Sigmoid colon (tissue), 7 donors: ENCODE results near the gene RBM28. TPM values are rescaled to one million over a fixed set of nuclear protein-coding genes. Genes with fewer than 3 reads are reported as not detected.

Experiments
- DNase-seq: peaks from one replicate; pipeline ENCODE4 v3.0.0-alpha.2; 2019
- H3K27ac ChIP-seq, 4 donors: fragments of 200-600 bp; sonication (generic); one replicate each; pipeline ENCODE4 v1.5.1; 2016 to 2019; ENCODE audit warnings: mild to moderate bottlenecking in 1 of 4
- H3K27me3 ChIP-seq, 3 donors: fragments of 200-600 bp; sonication (generic); one replicate each; pipeline ENCODE4 v1.5.1; 2019; ENCODE audit warnings: mild to moderate bottlenecking in 1 of 3
- H3K36me3 ChIP-seq, 4 donors: fragments of 200-600 bp; sonication (generic); one replicate each; pipeline ENCODE4 v1.5.1; 2016 to 2019
- H3K4me1 ChIP-seq, 4 donors: fragments of 200-600 bp; sonication (generic); one replicate each; pipeline ENCODE4 v1.5.1; 2017 to 2019
- H3K4me3 ChIP-seq, 4 donors: fragments of 200-600 bp; sonication (generic); one replicate each; pipeline ENCODE4 v1.5.1; 2017 to 2019; ENCODE audit warnings: mild to moderate bottlenecking in 2 of 4, moderate library complexity in 1 of 4
- H3K9me3 ChIP-seq, 4 donors: fragments of 200-600 bp in 3 of 4; sonication (generic) in 3 of 4; one replicate each; pipeline versions ENCODE4 v1.5.1 to v1.6.1; 2013 to 2019
- CTCF ChIP-seq, 4 experiments: fragments of 450-650 bp in 3 of 4; fragments of 200-600 bp in 1 of 4; IDR thresholded peaks; one replicate each; pipeline ENCODE4 v1.5.1; 2016 to 2019; ENCODE audit warnings: antibody characterized with exemption in 4 of 4, mild to moderate bottlenecking in 3 of 4, moderate library complexity in 2 of 4
- EP300 ChIP-seq, 4 donors: sonication (generic); formaldehyde crosslinking; IDR thresholded peaks; one replicate each; pipeline ENCODE4 v1.6.1; 2017; ENCODE audit warnings: antibody characterized with exemption in 4 of 4
- POLR2A ChIP-seq, 2 donors: fragments of 450-650 bp; IDR thresholded peaks; one replicate each; pipeline ENCODE4 v1.6.1; 2016; ENCODE audit warnings: antibody characterized with exemption in 2 of 2, mild to moderate bottlenecking in 2 of 2, moderate library complexity in 2 of 2
- POLR2AphosphoS5 ChIP-seq, 4 donors: sonication (generic); formaldehyde crosslinking; IDR thresholded peaks; one replicate each; pipeline ENCODE4 v1.6.1; 2017; ENCODE audit warnings: antibody characterized with exemption in 4 of 4
- WGBS, 2 donors: extraction: QIAGEN DNeasy Blood & Tissue Kit; methylation state at CpG; one replicate each; pipeline ENCODE4 v1.1.7; 2013; 5-methylcytosine and 5-hydroxymethylcytosine counted together
- intact Hi-C: fragments of 100-400 bp; cut with DNase I; formaldehyde crosslinking; loops from one replicate; pipeline ENCODE4 v1.15.1; 2023
- polyA plus RNA-seq, 3 donors: library from polyadenylated mRNA; stranded (reverse); fragments of 200-250 nt; gene quantifications; one replicate each; pipeline ENCODE4 v1.2.3, GENCODE V29; 2013
- total RNA-seq, 4 donors: library from RNA; depleted of rRNA; stranded (reverse); fragments of >200 nt; gene quantifications; one replicate each; pipeline ENCODE4 v1.1.0, GENCODE V29; 2016
- donor health status: healthy with polysubstance abuse.
- donor health status: Bipolar disorder and iron deficiency.
- donor health status: healthy.

Gene RBM28
- total and polyA plus RNA-seq, 7 donors: 6.6 to 36.3 (median 15.1) TPM

GRCh38 chr7:128356546-128357216 lies 13.0 kb upstream of the RBM28 start:
- H3K36me3 ChIP-seq: no peaks in the 10 kb centered on the region
- H3K4me1 ChIP-seq: peaks cover 0 to 25% (median 21%) of the 10 kb centered on the region in 4 donors
- intact Hi-C loops: no loop called here
- no peak overlapping the region for H3K27ac ChIP-seq
- no peak for TF ChIP-seq EP300 (IDR thresholded peaks at IDR 0.05)
- TF ChIP-seq CTCF (IDR thresholded peaks at IDR 0.05): no peak
- TF ChIP-seq POLR2AphosphoS5 (IDR thresholded peaks at IDR 0.05): no peak
- 92% methylated on average over 2 of the region's 2 CpGs for WGBS, 2 donors
- peaks cover 10 to 32% (median 11%) of the 10 kb centered on the region in 3 donors for H3K27me3 ChIP-seq
- H3K9me3 ChIP-seq: no peaks in the 10 kb centered on the region
- no peak overlapping the region for H3K4me3 ChIP-seq
- DNase-seq: no peak

- H3K36me3 ChIP-seq: no peaks in the 10 kb centered on the region
- H3K9me3 ChIP-seq: no peaks in the 10 kb centered on the region
- intact Hi-C loops: loop anchor here (2.0 kb wide), 1 partner anchor 33 kb away; no protein-coding TSS in a partner anchor
- TF ChIP-seq POLR2A (IDR thresholded peaks at IDR 0.05) (no peak), POLR2AphosphoS5 (IDR thresholded peaks at IDR 0.05) (no peak), EP300 (IDR thresholded peaks at IDR 0.05) (no peak), CTCF (IDR thresholded peaks at IDR 0.05) (no peak)
- WGBS, 2 donors: 92 to 97% methylated on average over 1 of the region's 1 CpG
- peaks cover 14 to 52% (median 23%) of the 10 kb centered on the region in 3 donors for H3K27me3 ChIP-seq
- DNase-seq: no peak
- no peak overlapping the region for H3K4me3 ChIP-seq
- H3K27ac ChIP-seq: no peak overlapping the region
- H3K4me1 ChIP-seq: peaks cover 0 to 14% (median 13%) of the 10 kb centered on the region in 4 donors
Observed at GRCh38 chr7:128353610-128354009, 9.9 kb upstream of the RBM28 start.

GRCh38 chr7:128353189-128353588 lies 9.5 kb upstream of the RBM28 start:
- no peak for TF ChIP-seq CTCF (IDR thresholded peaks at IDR 0.05)
- TF ChIP-seq POLR2AphosphoS5 (IDR thresholded peaks at IDR 0.05): no peak
- no peak for TF ChIP-seq POLR2A (IDR thresholded peaks at IDR 0.05)
- TF ChIP-seq EP300 (IDR thresholded peaks at IDR 0.05): no peak
- Histone ChIP-seq H3K36me3 (no peaks in the 10 kb centered on the region), H3K4me3 (no peak overlapping the region), H3K9me3 (no peaks in the 10 kb centered on the region), H3K4me1 (peaks cover 0 to 14% (median 13%) of the 10 kb centered on the region in 4 donors), H3K27ac (no peak overlapping the region), H3K27me3 (peaks cover 14 to 52% (median 23%) of the 10 kb centered on the region in 3 donors)
- 73 to 85% methylated on average over 3 of the region's 3 CpGs for WGBS, 2 donors
- intact Hi-C loops: loop anchor here (2.0 kb wide), 1 partner anchor 34 kb away; no protein-coding TSS in a partner anchor
- DNase-seq: no peak

- H3K36me3 ChIP-seq: no peaks in the 10 kb centered on the region
- peaks cover 14 to 52% (median 23%) of the 10 kb centered on the region in 3 donors for H3K27me3 ChIP-seq
- no peaks in the 10 kb centered on the region for H3K9me3 ChIP-seq
- TF ChIP-seq POLR2AphosphoS5 (IDR thresholded peaks at IDR 0.05): no peak
- TF ChIP-seq EP300 (IDR thresholded peaks at IDR 0.05): no peak
- TF ChIP-seq CTCF (IDR thresholded peaks at IDR 0.05): no peak
- TF ChIP-seq POLR2A (IDR thresholded peaks at IDR 0.05): no peak
- H3K4me3 ChIP-seq: peak overlapping the region in 1 of 4 donors; percentile 31
- 69% methylated on average over 8 of the region's 8 CpGs for WGBS, 2 donors
- no peak for DNase-seq
- no peak overlapping the region for H3K27ac ChIP-seq
- intact Hi-C loops: loop anchor here (2.0 kb wide), 1 partner anchor 34 kb away; no protein-coding TSS in a partner anchor
- peaks cover 0 to 14% (median 13%) of the 10 kb centered on the region in 4 donors for H3K4me1 ChIP-seq
Observed at GRCh38 chr7:128352636-128353035, 8.9 kb upstream of the RBM28 start.
